HEK293 (cell line): ENCODE measurements around the gene INTS1.
A peak's percentile ranks its signal among the peaks of the same experiment; 100 is the strongest.

Source experiments
- CTCF ChIA-PET: fragments of 350-600 bp; formaldehyde crosslinking; extraction: SDS; loops from one replicate; lab custom pipeline; 2021; ENCODE audit warnings: antibody characterized with exemption; lab: Yijun Ruan, JAX
- POLR2A ChIA-PET: fragments of 300-600 bp; formaldehyde crosslinking; extraction: SDS; loops from one replicate; lab custom pipeline; 2020; ENCODE audit warnings: antibody characterized with exemption, inconsistent platforms; lab: Yijun Ruan, JAX
- H3K27ac ChIP-seq: fragments of 200-500 bp; sonication (Bioruptor generic); 2 replicates; pipeline ENCODE4 v1.5.1; 2014; ENCODE audit warnings: low read depth, low read length, control low read depth, inconsistent platforms; ENCODE audit errors: extremely low read depth
- H3K36me3 ChIP-seq, 2 experiments: fragments of 200-500 bp in 1 of 2; sonication (Bioruptor generic) in 1 of 2; 1 replicate in 1 of 2; 2 replicates in 1 of 2; pipeline ENCODE4 v1.5.1; 2014 to 2017; ENCODE audit warnings: inconsistent platforms in 2 of 2, low read length in 2 of 2; ENCODE audit not compliant: control insufficient read depth in 2 of 2, insufficient read depth in 1 of 2
- H3K4me1 ChIP-seq: fragments of 200-500 bp; sonication (Bioruptor generic); 2 replicates; pipeline ENCODE4 v1.5.1; 2014; ENCODE audit warnings: mild to moderate bottlenecking, low read length, inconsistent platforms; ENCODE audit not compliant: control insufficient read depth, insufficient read depth
- H3K4me3 ChIP-seq: 2 replicates; pipeline ENCODE4 v1.5.1; 2011; ENCODE audit warnings: low read depth, mild to moderate bottlenecking, control low read depth, low read length, moderate library complexity
- H3K9me3 ChIP-seq: fragments of 200-500 bp; sonication (Bioruptor generic); 2 replicates; pipeline ENCODE4 v1.5.1; 2014; ENCODE audit warnings: low read depth, low read length, inconsistent platforms; ENCODE audit not compliant: control insufficient read depth, insufficient read depth
- BCL6B ChIP-seq: fragments of 450-650 bp; formaldehyde crosslinking; IDR thresholded peaks from 2 replicates; pipeline ENCODE4 v1.5.1; 2017; ENCODE audit warnings: missing biosample characterization, missing genetic modification characterization
- GFI1B ChIP-seq: fragments of 450-650 bp; formaldehyde crosslinking; IDR thresholded peaks from 2 replicates; pipeline ENCODE4 v1.5.1; 2016; ENCODE audit warnings: missing biosample characterization, missing genetic modification characterization
- GLIS1 ChIP-seq: fragments of 450-650 bp; formaldehyde crosslinking; IDR thresholded peaks from 2 replicates; pipeline ENCODE4 v1.5.1; 2016; ENCODE audit warnings: missing biosample characterization, missing genetic modification characterization
- KLF9 ChIP-seq: fragments of 450-650 bp; formaldehyde crosslinking; IDR thresholded peaks from 2 replicates; pipeline ENCODE4 v1.5.1; 2016; ENCODE audit warnings: missing biosample characterization, missing genetic modification characterization, low read depth
- MEIS1 ChIP-seq: sonication (generic); formaldehyde crosslinking; IDR thresholded peaks from 2 replicates; pipeline ENCODE4 v1.8.1; 2022; ENCODE audit warnings: missing genetic modification reagents, mild to moderate bottlenecking, borderline replicate concordance
- SETDB1 ChIP-seq: IDR thresholded peaks from one replicate; pipeline ENCODE4 v1.6.1; 2017; ENCODE audit warnings: mild to moderate bottlenecking, low read length, moderate library complexity, mixed read lengths; ENCODE audit not compliant: insufficient read length
- ZBTB44 ChIP-seq: fragments of 450-650 bp; IDR thresholded peaks from 2 replicates; pipeline ENCODE4 v1.5.1; 2018; ENCODE audit warnings: missing biosample characterization, mild to moderate bottlenecking, missing genetic modification characterization
- ZBTB49 ChIP-seq: fragments of 450-650 bp; formaldehyde crosslinking; IDR thresholded peaks from 2 replicates; pipeline ENCODE4 v1.5.1; 2016; ENCODE audit warnings: missing biosample characterization, missing genetic modification characterization, low read depth
- ZBTB8A ChIP-seq: fragments of 450-650 bp; formaldehyde crosslinking; IDR thresholded peaks from 2 replicates; pipeline ENCODE4 v1.5.1; 2016; ENCODE audit warnings: missing biosample characterization, missing genetic modification characterization
- ZFP69B ChIP-seq: fragments of 450-650 bp; formaldehyde crosslinking; IDR thresholded peaks from 2 replicates; pipeline ENCODE4 v1.5.1; 2016; ENCODE audit warnings: missing biosample characterization, missing genetic modification characterization
- ZNF138 ChIP-seq: fragments of 450-650 bp; formaldehyde crosslinking; IDR thresholded peaks from 2 replicates; pipeline ENCODE4 v1.5.1; 2016; ENCODE audit warnings: missing biosample characterization, missing genetic modification characterization, borderline replicate concordance
- ZNF202 ChIP-seq: fragments of 450-650 bp; formaldehyde crosslinking; IDR thresholded peaks from 2 replicates; pipeline ENCODE4 v1.5.1; 2016; ENCODE audit warnings: missing biosample characterization, missing genetic modification characterization, borderline replicate concordance
- ZNF510 ChIP-seq: fragments of 450-650 bp; formaldehyde crosslinking; IDR thresholded peaks from 2 replicates; pipeline ENCODE4 v1.5.1; 2018; ENCODE audit warnings: mild to moderate bottlenecking, missing genetic modification characterization, missing biosample characterization; ENCODE audit not compliant: insufficient replicate concordance
- ZNF629 ChIP-seq: fragments of 450-650 bp; formaldehyde crosslinking; IDR thresholded peaks from 2 replicates; pipeline ENCODE4 v1.5.1; 2017; ENCODE audit warnings: missing biosample characterization, missing genetic modification characterization
- ZNF639 ChIP-seq: fragments of 450-650 bp; formaldehyde crosslinking; IDR thresholded peaks from 2 replicates; pipeline ENCODE4 v1.5.1; 2016; ENCODE audit warnings: missing biosample characterization, missing genetic modification characterization
- ZNF707 ChIP-seq: fragments of 450-650 bp; formaldehyde crosslinking; IDR thresholded peaks from 2 replicates; pipeline ENCODE4 v1.5.1; 2016; ENCODE audit warnings: missing biosample characterization, missing genetic modification characterization
- ZNF777 ChIP-seq: fragments of 450-650 bp; formaldehyde crosslinking; IDR thresholded peaks from 2 replicates; pipeline ENCODE4 v1.5.1; 2017; ENCODE audit warnings: missing biosample characterization, missing genetic modification characterization, borderline replicate concordance
- TF ChIP-seq, protein P1 (sequence below): fragments of 450-650 bp; formaldehyde crosslinking; IDR thresholded peaks from 2 replicates; pipeline ENCODE4 v1.5.1; 2017; ENCODE audit warnings: missing biosample characterization, missing genetic modification characterization
- TF ChIP-seq, protein P2 (sequence below): fragments of 450-650 bp; formaldehyde crosslinking; IDR thresholded peaks from 2 replicates; pipeline ENCODE4 v1.5.1; 2017; ENCODE audit warnings: missing biosample characterization, missing genetic modification characterization

Gene INTS1

DNA sequence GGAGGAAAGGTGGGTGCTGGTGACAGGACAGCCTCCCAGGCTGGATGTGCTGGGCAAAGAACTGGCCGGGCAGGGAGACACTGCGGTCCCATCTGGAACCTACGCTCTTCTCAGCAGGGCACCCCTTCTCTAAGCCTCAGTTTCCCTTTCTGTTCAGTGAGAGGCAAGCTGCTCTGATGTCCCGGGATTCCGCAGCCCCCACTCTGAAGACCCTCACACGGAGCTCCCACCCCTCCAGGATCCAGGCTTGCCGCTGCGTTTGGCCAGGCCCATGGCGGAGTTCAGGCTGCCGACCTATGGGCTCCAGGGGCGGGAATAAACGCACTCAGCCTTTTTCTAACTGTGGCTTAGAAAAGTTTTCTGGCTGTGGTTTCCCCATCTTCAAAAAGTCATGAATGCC lies 10.2 kb upstream of the INTS1 start:
- ChIA-PET POLR2A (no interaction called here), CTCF (interaction anchor here (0.7 kb wide), 1 partner anchor 44 kb away, joined by 4 read pairs; no protein-coding TSS in a partner anchor)
- Histone ChIP-seq H3K4me3 (no peak overlapping the region), H3K36me3 (no peaks in the 10 kb centered on the region), H3K4me1 (no peaks in the 10 kb centered on the region), H3K9me3 (no peaks in the 10 kb centered on the region), H3K27ac (no peak overlapping the region)
- no peak for TF ChIP-seq GFI1B (tag by site-specific recombination)

GRCh38 chr7:1513657-1514095 lies 9.5 kb upstream of the INTS1 start:
- Histone ChIP-seq H3K27ac (no peak overlapping the region), H3K4me1 (no peaks in the 10 kb centered on the region), H3K4me3 (no peak overlapping the region)
- TF ChIP-seq ZBTB8A (tag by site-specific recombination) = peak; percentile 14; the same call in 1 of the 2 replicates
- TF ChIP-seq ZNF202 (tag by site-specific recombination) = no peak
- TF ChIP-seq ZBTB44 (tag by site-specific recombination) = no peak
- TF ChIP-seq, all 188 proteins: peak for 1
- ChIA-PET CTCF (interaction anchor here (0.7 kb wide), 1 partner anchor 45 kb away, joined by 4 read pairs; no protein-coding TSS in a partner anchor), POLR2A (interaction anchor here (0.6 kb wide), 1 partner anchor 636 kb away, joined by 6 read pairs; no protein-coding TSS in a partner anchor)
- H3K36me3 ChIP-seq = no peaks in the 10 kb centered on the region
- H3K9me3 ChIP-seq = no peaks in the 10 kb centered on the region

DNA sequence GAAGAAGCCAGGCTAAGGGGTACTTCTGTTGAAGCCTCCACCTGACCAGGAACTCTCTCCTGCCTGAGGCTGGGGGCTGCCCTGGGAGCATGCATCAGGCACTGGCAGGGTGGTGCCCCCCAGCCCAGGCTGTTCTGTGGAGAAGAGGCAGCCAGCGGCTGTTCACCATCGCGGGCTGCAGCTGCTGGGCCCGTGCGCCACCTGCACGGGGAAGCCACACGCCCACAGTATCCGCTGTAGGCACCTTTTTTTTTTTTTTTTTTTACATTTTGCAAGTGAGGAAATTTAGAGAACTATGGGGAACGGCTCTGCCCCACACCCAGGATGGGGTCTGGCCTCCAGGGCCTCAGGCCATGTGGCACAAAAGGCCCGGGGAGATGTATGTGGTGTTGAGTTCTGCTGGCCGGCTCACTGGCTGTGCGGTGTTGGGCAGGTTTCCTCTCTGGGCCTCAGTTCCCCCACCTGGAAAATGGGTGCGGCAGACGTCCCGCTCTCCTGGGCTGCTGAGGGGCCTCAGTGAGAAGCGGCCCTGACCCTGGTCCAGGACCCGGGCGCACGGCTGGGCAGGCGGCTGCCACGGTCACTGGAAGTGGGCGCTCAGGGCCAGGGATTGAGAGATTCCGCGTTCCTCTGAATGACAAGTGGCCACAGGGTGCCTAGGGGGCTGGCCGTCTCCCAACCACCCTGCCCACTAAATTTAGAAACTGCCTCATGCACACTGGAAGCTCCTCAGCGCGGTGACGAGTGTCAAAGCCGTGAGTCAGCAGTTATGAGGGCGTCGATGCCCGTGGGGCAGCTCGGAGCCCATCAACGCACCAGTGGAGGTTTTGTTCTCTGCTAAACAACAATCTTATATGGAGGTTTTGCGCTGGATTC lies 8.8 kb upstream of the INTS1 start:
- ChIA-PET POLR2A (interaction anchor here (0.6 kb wide), 1 partner anchor 635 kb away, joined by 6 read pairs; no protein-coding TSS in a partner anchor), CTCF (no interaction called here)
- no peaks in the 10 kb centered on the region for H3K36me3 ChIP-seq
- H3K4me3 ChIP-seq = no peak overlapping the region
- no peaks in the 10 kb centered on the region for H3K4me1 ChIP-seq
- no peak overlapping the region for H3K27ac ChIP-seq
- no peaks in the 10 kb centered on the region for H3K9me3 ChIP-seq
- TF ChIP-seq, protein P1, sequence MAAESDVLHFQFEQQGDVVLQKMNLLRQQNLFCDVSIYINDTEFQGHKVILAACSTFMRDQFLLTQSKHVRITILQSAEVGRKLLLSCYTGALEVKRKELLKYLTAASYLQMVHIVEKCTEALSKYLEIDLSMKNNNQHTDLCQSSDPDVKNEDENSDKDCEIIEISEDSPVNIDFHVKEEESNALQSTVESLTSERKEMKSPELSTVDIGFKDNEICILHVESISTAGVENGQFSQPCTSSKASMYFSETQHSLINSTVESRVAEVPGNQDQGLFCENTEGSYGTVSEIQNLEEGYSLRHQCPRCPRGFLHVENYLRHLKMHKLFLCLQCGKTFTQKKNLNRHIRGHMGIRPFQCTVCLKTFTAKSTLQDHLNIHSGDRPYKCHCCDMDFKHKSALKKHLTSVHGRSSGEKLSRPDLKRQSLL = no peak
- TF ChIP-seq ZNF138 (tag by site-specific recombination) (no peak), MEIS1 (no peak), KLF9 (tag by site-specific recombination) (no peak), ZNF777 (tag by site-specific recombination) (no peak), ZNF707 (tag by site-specific recombination) (no peak), ZNF510 (tag by site-specific recombination) (no peak), ZNF639 (tag by site-specific recombination) (no peak), ZFP69B (tag by site-specific recombination) (no peak), ZNF629 (tag by site-specific recombination) (peak; percentile 72; the same call in 1 of the 2 replicates), SETDB1 (no peak), GLIS1 (peak; percentile 10; the same call in 1 of the 2 replicates), BCL6B (tag by site-specific recombination) (no peak), ZBTB49 (tag by site-specific recombination) (no peak)
- TF ChIP-seq, protein P2, sequence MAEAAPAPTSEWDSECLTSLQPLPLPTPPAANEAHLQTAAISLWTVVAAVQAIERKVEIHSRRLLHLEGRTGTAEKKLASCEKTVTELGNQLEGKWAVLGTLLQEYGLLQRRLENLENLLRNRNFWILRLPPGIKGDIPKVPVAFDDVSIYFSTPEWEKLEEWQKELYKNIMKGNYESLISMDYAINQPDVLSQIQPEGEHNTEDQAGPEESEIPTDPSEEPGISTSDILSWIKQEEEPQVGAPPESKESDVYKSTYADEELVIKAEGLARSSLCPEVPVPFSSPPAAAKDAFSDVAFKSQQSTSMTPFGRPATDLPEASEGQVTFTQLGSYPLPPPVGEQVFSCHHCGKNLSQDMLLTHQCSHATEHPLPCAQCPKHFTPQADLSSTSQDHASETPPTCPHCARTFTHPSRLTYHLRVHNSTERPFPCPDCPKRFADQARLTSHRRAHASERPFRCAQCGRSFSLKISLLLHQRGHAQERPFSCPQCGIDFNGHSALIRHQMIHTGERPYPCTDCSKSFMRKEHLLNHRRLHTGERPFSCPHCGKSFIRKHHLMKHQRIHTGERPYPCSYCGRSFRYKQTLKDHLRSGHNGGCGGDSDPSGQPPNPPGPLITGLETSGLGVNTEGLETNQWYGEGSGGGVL = no peak
